22Rv1 (cell line): Measurements from ENCODE around the gene DPM3.

Experiments used
- ZFX ChIP-seq: fragments of 450-650 bp; IDR thresholded peaks from 2 replicates; pipeline ENCODE4 v1.6.1; 2017; ENCODE audit warnings: antibody characterized with exemption, borderline replicate concordance
- TF ChIP-seq, protein P1 (sequence below): fragments of 450-650 bp; IDR thresholded peaks from 2 replicates; pipeline ENCODE4 v1.5.1; 2017; ENCODE audit warnings: mild to moderate bottlenecking

DNA sequence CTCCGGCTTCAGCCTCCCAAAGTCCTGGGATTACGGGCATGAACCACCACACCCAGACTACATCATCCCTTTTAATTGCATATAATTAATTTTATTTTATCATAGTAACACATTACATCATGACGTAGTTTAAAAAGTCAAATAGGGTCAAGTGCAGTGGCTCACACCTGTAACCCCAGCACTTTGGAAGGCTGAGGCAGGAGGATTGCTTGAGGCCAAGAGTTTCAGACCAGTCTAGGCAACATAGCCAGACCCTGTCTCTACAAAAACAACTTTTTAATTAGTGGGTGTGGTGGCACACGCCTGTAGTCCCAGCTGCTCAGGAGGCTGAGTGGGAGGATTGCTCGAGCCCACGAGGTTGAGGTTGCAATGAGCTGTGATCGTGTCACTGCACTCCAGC lies 41.0 kb downstream of the DPM3 start:
- TF ChIP-seq, protein P1, sequence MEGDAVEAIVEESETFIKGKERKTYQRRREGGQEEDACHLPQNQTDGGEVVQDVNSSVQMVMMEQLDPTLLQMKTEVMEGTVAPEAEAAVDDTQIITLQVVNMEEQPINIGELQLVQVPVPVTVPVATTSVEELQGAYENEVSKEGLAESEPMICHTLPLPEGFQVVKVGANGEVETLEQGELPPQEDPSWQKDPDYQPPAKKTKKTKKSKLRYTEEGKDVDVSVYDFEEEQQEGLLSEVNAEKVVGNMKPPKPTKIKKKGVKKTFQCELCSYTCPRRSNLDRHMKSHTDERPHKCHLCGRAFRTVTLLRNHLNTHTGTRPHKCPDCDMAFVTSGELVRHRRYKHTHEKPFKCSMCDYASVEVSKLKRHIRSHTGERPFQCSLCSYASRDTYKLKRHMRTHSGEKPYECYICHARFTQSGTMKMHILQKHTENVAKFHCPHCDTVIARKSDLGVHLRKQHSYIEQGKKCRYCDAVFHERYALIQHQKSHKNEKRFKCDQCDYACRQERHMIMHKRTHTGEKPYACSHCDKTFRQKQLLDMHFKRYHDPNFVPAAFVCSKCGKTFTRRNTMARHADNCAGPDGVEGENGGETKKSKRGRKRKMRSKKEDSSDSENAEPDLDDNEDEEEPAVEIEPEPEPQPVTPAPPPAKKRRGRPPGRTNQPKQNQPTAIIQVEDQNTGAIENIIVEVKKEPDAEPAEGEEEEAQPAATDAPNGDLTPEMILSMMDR, result no peak
- no peak for TF ChIP-seq ZFX
